Measurements from ENCODE around the gene ITIH5. TPM values are rescaled to one million over a fixed set of nuclear protein-coding genes. Genes with fewer than 3 reads are reported as not detected.
A peak's percentile ranks its signal among the peaks of the same experiment; 100 is the strongest.

The ITIH5 gene
- total and polyA plus RNA-seq, 4 donors: 0.88 to 68.5 (median 6.4) TPM

DNA sequence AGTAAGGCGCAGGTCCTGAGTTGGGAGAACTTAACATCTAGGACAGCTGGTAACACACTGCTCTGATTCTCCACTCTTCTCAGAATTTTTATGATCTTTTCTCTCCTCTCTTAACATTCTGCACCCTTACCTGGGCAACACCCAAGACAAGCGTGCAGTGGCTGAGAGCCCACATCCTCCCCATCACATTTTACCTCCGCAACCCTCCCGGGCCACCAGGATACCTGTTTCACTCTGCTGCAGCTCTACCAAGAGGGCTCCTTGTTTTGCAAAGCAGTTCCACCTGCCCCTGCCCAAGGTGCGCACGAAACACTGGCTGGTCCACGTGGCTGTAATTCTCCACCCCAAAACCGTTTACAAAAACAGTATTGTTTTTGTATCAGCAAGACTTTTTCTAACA lies 81.5 kb downstream of the ITIH5 start:
- TF ChIP-seq, protein P1, sequence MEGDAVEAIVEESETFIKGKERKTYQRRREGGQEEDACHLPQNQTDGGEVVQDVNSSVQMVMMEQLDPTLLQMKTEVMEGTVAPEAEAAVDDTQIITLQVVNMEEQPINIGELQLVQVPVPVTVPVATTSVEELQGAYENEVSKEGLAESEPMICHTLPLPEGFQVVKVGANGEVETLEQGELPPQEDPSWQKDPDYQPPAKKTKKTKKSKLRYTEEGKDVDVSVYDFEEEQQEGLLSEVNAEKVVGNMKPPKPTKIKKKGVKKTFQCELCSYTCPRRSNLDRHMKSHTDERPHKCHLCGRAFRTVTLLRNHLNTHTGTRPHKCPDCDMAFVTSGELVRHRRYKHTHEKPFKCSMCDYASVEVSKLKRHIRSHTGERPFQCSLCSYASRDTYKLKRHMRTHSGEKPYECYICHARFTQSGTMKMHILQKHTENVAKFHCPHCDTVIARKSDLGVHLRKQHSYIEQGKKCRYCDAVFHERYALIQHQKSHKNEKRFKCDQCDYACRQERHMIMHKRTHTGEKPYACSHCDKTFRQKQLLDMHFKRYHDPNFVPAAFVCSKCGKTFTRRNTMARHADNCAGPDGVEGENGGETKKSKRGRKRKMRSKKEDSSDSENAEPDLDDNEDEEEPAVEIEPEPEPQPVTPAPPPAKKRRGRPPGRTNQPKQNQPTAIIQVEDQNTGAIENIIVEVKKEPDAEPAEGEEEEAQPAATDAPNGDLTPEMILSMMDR (IDR thresholded peaks at IDR 0.05; ENCODE audit: control extremely low read depth, extremely low read depth): no peak
- H3K9ac ChIP-seq (ENCODE audit: insufficient read depth in 1 of 2, low read length in 2 of 2): no peak overlapping the region
- no peaks in the 10 kb centered on the region for H3K9me3 ChIP-seq (ENCODE audit: control insufficient read depth in 4 of 4, insufficient read depth in 3 of 4, low read length in 3 of 4)
- H3K27me3 ChIP-seq (ENCODE audit: control insufficient read depth in 3 of 3, insufficient read depth in 3 of 3, low read length in 2 of 3): no peaks in the 10 kb centered on the region
- no peak for DNase-seq
- H3K27ac ChIP-seq (ENCODE audit: low read depth in 1 of 2, low read length in 1 of 2): no peak overlapping the region
- H3K4me3 ChIP-seq: no peak overlapping the region
- no peak for ATAC-seq (ENCODE audit: insufficient read depth, low FRiP score)
- 87 to 89% methylated on average over 8 of the region's 8 CpGs for WGBS, 2 donors
- peaks cover 0 to 2% (median 0%) of the 10 kb centered on the region in 4 donors for H3K36me3 ChIP-seq (ENCODE audit: control insufficient read depth in 4 of 4, insufficient read depth in 4 of 4, low read length in 4 of 4)
- H3K4me1 ChIP-seq (ENCODE audit: control insufficient read depth in 5 of 5, insufficient read depth in 5 of 5, low read length in 5 of 5): peaks cover 0 to 3% (median 0%) of the 10 kb centered on the region in 5 donors

DNA sequence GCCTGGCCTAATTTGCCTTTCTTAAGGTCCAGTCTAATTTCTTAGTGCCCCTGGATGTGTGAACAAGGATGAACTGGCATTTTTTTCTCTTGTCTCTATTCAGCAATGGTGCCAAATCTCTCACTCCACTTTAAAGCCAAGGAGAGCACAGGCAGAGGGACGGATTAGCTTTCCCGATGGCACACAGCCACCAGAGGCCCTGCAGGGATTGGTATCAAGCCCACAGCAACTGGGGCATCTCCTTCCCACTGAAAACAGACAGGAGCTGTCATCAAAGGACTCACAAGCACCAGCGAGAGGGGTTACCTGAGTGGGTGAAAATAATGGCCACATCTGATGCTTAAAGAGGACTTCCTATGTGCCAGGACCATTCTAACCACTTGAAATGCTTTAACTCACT lies 83.1 kb downstream of the ITIH5 start:
- DNase-seq (peak in 1 of 3 donors; percentile 15), ATAC-seq (ENCODE audit: insufficient read depth, low FRiP score) (no peak)
- Histone ChIP-seq H3K36me3 (ENCODE audit: control insufficient read depth in 4 of 4, insufficient read depth in 4 of 4, low read length in 4 of 4) (peaks cover 0 to 2% (median 0%) of the 10 kb centered on the region in 4 donors), H3K9me3 (ENCODE audit: control insufficient read depth in 4 of 4, insufficient read depth in 3 of 4, low read length in 3 of 4) (no peaks in the 10 kb centered on the region), H3K27ac (ENCODE audit: low read depth in 1 of 2, low read length in 1 of 2) (no peak overlapping the region), H3K4me3 (no peak overlapping the region), H3K27me3 (ENCODE audit: control insufficient read depth in 3 of 3, insufficient read depth in 3 of 3, low read length in 2 of 3) (no peaks in the 10 kb centered on the region), H3K4me1 (ENCODE audit: control insufficient read depth in 5 of 5, insufficient read depth in 5 of 5, low read length in 5 of 5) (peaks cover 0 to 3% (median 0%) of the 10 kb centered on the region in 5 donors), H3K9ac (ENCODE audit: insufficient read depth in 1 of 2, low read length in 2 of 2) (no peak overlapping the region)
- TF ChIP-seq, protein P1 (IDR thresholded peaks at IDR 0.05; ENCODE audit: control extremely low read depth, extremely low read depth): no peak
- 81 to 89% methylated on average over 3 of the region's 3 CpGs for WGBS, 2 donors

DNA sequence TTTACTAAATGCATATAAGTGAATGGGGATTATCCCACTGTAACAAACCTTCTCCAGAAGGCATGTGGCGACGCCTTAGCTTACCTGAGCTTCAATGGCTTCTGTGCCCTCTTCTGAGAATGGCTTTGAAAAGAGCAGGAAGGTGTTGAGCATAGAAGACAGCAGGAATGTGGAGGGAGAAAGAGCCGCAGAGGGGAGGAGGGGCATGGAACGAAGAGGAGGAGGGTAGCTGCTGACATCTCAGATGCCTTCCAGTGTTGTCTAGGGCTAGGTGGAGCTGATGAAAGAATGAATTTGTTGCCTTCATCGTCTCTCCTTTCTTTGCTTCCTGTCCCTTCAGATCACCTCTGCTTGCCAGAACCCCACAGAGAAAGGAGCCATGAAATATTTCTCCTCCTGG lies 86.2 kb downstream of the ITIH5 start:
- peaks cover 0 to 2% (median 0%) of the 10 kb centered on the region in 4 donors for H3K36me3 ChIP-seq (ENCODE audit: control insufficient read depth in 4 of 4, insufficient read depth in 4 of 4, low read length in 4 of 4)
- no peaks in the 10 kb centered on the region for H3K9me3 ChIP-seq (ENCODE audit: control insufficient read depth in 4 of 4, insufficient read depth in 3 of 4, low read length in 3 of 4)
- peaks cover 0 to 3% (median 0%) of the 10 kb centered on the region in 5 donors for H3K4me1 ChIP-seq (ENCODE audit: control insufficient read depth in 5 of 5, insufficient read depth in 5 of 5, low read length in 5 of 5)
- no peak overlapping the region for H3K9ac ChIP-seq (ENCODE audit: insufficient read depth in 1 of 2, low read length in 2 of 2)
- TF ChIP-seq, protein P1 (IDR thresholded peaks at IDR 0.05; ENCODE audit: control extremely low read depth, extremely low read depth): no peak
- ATAC-seq (ENCODE audit: insufficient read depth, low FRiP score) (no peak), DNase-seq (no peak)
- H3K27ac ChIP-seq (ENCODE audit: low read depth in 1 of 2, low read length in 1 of 2): no peak overlapping the region
- H3K27me3 ChIP-seq (ENCODE audit: control insufficient read depth in 3 of 3, insufficient read depth in 3 of 3, low read length in 2 of 3): no peaks in the 10 kb centered on the region
- H3K4me3 ChIP-seq: no peak overlapping the region
- WGBS, 2 donors: 76 to 84% methylated on average over 5 of the region's 5 CpGs

DNA sequence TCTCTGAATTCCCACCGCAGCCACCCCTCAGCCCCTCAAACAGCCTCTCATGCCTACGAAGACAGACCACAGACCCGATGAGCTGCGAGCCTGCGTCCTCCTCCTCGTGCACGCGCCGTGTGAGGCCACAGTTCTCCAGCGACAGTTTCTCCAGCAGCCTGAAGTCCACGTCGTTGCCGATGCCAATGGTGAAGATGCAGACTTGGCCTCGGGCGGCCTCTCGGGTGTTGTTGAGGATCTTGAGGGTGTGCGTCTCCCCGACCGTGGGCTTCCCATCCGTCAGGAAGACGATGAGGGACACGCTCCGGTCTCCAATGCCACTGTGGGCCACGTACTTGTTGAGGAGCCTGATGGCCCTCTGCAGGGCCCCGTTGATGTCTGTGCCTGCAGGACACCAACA lies 87.1 kb downstream of the ITIH5 start:
- peaks cover 0 to 3% (median 0%) of the 10 kb centered on the region in 5 donors for H3K4me1 ChIP-seq (ENCODE audit: control insufficient read depth in 5 of 5, insufficient read depth in 5 of 5, low read length in 5 of 5)
- DNase-seq (no peak), ATAC-seq (ENCODE audit: insufficient read depth, low FRiP score) (no peak)
- WGBS, 2 donors: 94 to 96% methylated on average over 25 of the region's 25 CpGs
- H3K9ac ChIP-seq (ENCODE audit: insufficient read depth in 1 of 2, low read length in 2 of 2): no peak overlapping the region
- TF ChIP-seq, protein P1 (IDR thresholded peaks at IDR 0.05; ENCODE audit: control extremely low read depth, extremely low read depth): no peak
- no peak overlapping the region for H3K27ac ChIP-seq (ENCODE audit: low read depth in 1 of 2, low read length in 1 of 2)
- H3K27me3 ChIP-seq (ENCODE audit: control insufficient read depth in 3 of 3, insufficient read depth in 3 of 3, low read length in 2 of 3): no peaks in the 10 kb centered on the region
- H3K4me3 ChIP-seq: no peak overlapping the region
- H3K9me3 ChIP-seq (ENCODE audit: control insufficient read depth in 4 of 4, insufficient read depth in 3 of 4, low read length in 3 of 4): no peaks in the 10 kb centered on the region
- peaks cover 0 to 2% (median 0%) of the 10 kb centered on the region in 4 donors for H3K36me3 ChIP-seq (ENCODE audit: control insufficient read depth in 4 of 4, insufficient read depth in 4 of 4, low read length in 4 of 4)

Measured in lung (tissue), 12 donors.